HS-27A (cell line): Measurements from ENCODE around the gene PHF20.
"Not testable (repeated sequence)": the region's sequence is repeated elsewhere in the genome, so short reads cannot be mapped to it uniquely, and the experiment has no call there.

Source experiments
- DNase-seq: peaks from one replicate; pipeline ENCODE4 v3.0.0-alpha.2; 2012; ENCODE audit warnings: low read depth, missing footprints

PHF20 gene

DNA sequence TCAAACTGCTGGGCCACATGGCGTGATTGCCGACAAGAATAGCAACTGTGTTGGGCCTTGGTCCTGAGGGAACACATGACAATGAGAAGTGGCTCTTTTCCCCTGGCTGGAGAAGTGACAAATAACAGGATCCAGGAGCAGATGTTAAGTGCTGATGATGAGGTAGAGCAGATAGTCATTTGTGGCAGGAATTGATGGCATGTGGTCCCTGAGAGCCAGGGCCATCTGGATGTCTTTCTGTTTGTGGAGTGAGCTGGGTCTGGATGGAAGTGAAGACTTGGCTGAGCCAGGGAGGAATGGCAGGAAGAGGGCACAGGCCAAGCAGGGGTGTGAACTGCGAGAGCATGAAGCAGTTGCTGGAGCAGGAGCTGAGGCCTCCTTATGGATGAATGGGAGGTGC, 114.7 kb downstream of the PHF20 start:
- DNase-seq, result no peak

DNA sequence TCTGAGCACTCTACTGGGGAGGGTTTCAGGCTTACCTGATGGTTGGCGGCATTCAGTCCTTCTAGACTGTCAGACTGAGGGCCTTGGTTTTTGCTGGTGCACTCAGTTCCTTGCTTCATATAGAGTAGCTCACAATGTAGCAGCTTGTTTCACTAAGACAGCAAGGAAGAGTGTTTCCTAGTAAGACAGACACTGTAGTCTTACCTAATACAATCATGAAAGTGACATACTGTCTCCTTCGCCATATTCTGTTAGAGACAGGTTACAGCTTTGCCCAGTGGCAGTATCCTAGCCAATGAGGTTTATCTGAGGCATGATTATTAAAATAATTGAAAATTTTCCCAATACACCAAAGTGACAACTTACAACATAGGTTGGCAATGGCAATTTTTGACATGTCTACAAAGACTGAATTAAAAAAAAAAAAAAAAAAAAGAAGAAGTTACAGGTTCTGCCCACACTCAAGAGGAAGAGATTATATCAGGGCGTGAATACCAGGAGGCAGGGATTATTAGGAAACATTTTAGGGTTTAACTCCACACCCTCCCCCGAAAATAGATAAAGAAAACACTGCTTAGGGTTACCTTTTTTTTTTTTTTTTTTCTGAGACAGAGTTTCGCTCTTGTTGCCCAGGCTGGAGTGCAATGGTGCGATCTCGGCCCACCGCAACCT, 115.7 kb downstream of the PHF20 start:
- DNase-seq, result no peak

DNA sequence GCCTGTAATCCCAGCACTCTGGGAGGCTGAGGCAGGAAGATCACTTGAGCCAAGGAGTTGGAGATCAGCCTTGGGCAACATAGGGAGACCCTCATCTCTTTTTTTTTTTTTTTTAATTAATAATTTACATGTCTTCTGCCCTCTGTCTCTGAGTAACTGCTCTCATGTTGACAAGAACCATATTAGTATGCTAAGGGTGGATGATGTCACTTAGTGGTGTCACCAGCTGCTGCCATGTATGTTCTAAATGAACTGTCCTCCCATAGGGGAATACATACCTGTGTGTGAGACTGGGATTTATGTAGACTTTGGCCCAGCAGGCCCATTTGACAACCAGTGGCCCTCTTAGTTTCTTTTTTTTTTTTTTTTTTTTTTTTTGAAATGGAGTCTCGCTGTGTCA, 116.8 kb downstream of the PHF20 start:
- DNase-seq, result no peak

DNA sequence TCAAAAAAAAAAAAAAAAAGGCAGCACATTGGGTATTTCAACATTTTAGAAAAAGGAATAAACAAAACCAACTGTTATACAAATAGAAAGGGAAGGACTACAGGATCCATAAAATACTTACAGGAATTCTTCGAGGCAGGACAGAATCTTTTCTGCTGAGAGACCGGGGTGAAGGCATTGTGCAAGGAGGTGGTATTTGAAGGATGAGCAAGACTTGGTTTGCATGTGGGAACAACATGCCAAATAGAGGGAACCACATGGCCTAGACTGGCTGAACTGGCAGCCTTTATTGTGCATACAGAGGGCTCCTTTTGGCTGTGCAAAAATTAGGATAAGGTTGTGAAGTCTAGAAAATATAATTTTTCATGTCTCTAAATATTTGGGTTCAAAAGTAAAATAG, 119.6 kb downstream of the PHF20 start:
- no peak for DNase-seq

DNA sequence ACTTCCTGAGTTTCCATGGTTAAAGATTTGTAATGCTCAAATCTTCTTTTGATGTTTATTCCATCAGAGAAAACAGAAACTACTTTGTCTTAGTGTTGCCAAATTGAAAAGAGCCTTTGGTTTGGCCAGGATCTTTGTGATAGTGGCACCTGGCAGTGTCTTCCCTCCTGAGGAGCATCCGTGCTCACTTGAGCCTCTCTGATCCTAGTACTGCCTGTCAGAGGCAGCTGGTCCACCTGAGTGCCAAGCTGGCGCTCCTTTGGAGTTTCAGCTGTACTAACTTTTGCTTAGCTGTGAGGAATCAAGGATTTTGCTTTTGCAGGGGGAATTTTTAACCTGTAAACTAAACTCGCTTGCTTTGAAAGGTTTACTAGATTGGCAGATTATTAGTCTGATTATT, 121.1 kb downstream of the PHF20 start:
- no peak for DNase-seq

DNA sequence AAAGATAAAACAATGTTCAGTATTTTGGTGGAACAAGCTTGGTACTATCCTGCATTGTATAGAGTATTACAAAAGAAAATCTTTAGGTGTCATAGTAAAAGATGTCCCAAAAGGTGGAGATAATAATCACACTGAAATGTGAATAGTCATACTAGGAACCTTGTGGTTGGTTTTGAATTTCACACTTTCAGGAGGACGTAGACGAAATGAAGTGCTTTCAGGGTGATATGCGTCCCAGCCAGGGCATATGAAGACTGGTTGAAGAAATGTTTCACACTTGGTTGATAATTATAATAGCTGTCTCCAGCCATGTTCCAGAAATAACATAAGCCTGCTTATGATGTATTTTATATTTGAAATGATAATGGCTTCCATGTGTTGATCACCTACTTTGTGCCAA, 122.1 kb downstream of the PHF20 start:
- no peak for DNase-seq

DNA sequence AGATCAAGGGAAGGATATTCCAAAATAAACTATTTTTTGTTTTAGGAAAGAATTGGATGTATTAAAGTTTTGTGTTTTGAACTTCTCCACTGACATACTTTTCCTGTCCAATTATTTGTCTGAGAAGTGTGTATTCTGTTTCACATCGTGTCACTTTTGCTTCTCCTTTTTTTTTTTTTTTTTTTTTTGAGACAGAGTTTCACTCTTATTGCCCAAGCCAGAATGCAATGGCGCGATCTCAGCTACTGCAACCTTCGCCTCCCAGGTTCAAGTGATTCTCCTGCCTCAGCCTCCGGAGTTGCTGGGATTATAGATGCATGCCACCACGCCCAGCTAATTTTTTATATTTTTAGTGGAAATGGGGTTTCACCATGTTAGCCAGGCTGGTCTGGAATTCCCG, 123.7 kb downstream of the PHF20 start:
- not testable (repeated sequence) for DNase-seq

DNA sequence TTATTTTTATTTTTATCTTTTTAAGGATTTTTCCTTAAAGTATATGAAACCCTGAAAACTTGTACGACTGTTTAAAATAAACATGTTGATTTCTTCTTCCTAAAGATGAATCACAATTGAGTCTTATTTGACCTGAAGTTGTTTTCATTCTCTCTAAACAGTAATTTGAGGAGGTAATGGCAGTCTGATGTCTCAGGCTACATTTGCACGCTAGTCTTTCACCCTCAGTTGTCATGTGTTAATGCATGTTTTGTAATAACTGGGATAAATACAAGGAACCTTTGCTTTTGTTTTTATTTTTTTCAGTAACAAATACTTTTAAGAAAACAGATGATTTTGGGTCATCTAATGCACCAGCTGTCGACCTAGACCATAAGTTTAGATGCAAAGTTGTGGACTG, 127.2 kb downstream of the PHF20 start:
- DNase-seq, result no peak

DNA sequence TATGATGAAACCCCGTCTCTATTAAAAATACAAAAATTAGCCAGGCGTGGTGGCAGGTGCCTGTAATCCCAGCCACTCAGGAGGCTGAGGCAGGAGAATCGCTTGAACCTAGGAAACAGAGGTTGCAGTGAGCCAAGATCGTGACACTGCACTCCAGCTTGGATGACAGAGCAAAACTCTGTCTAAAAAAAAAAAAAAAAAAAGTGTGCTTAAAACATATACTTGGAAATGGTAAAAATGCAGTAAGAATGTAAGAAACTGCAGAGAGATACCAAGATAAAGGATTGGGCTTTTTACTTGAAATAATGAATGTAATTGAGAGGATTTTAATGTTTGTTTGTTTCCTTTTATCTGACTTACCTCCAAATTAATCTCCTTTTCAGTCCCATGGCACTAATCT, 129.4 kb downstream of the PHF20 start:
- DNase-seq, result not testable (repeated sequence)

DNA sequence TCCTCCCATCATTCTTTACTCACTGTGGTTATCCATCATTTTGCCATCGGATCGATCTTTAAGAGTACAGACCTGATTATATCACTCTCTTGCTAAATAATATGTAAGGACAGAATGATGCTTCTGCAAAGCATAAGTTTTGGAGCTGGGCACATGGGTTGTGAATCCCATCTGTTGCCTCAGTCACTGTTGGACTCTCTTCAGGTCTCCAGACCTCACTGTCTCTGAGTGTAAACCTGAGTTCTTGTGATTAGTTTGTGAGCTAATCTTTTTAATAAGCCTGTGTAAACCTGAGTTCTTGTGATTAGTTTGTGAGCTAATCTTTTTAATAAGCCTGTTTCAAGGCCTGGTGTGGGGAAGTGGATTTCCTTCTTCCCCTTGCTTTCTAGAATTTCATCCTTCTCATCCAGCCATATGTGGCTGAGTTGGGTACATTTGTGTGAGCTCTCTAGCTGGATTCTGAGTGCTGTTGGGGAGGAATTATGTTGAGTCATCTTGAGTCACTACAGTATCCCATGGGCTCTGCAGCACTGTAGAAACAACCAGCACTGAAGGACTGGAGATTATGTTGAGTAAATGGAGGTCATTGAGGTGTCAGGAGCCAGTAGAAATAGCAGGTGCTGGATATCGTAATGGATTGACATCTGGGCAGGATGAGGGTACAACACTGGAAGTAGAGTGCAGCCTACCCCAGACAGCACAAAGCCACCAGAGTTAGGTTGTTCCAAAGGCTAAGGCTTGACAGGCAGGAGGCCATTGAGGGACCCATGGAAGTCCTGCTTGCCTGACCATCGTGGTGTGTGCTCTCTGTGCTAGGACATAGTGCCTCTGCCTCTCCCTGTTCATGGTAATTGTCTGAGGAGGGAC, 130.1 kb downstream of the PHF20 start:
- DNase-seq, result peak; percentile 71

DNA sequence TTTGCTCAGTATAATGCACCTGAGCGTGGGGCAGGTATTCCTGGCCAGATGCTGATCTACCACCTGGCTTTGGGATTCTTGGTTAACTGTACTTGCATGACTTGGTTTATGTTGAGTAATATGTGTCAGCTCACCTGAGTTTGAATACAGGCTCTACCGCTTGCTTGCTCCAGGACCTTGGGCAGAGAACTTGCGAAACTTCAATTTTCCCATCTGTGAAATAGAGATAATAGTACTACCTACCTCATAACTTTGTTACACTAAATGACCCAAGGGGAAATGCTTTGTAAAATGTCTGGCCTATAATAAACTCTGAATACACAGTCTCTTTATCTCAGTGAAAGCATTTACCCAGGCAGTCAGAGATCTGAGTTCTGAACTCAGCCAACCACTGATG, 130.7 kb downstream of the PHF20 start:
- no peak for DNase-seq

DNA sequence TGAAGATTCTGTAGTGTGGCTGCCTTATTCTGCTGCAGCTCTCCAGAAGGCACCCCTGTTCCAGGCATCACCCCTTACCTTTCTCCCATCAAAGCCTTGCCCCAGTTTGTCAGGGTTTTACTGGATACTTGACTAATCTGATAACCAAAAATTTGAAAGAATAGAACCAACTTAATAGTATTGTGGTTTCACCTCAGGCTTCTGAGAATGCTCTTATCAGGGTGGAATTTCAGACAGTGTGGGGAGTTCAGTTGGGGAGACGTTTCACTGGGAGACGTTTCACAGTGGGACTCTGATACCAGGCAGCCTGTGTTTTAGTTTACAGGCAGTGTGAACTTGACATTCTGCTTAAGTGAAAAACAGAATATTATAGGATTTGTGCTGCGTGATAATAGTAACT, 132.0 kb downstream of the PHF20 start:
- DNase-seq, result no peak

DNA sequence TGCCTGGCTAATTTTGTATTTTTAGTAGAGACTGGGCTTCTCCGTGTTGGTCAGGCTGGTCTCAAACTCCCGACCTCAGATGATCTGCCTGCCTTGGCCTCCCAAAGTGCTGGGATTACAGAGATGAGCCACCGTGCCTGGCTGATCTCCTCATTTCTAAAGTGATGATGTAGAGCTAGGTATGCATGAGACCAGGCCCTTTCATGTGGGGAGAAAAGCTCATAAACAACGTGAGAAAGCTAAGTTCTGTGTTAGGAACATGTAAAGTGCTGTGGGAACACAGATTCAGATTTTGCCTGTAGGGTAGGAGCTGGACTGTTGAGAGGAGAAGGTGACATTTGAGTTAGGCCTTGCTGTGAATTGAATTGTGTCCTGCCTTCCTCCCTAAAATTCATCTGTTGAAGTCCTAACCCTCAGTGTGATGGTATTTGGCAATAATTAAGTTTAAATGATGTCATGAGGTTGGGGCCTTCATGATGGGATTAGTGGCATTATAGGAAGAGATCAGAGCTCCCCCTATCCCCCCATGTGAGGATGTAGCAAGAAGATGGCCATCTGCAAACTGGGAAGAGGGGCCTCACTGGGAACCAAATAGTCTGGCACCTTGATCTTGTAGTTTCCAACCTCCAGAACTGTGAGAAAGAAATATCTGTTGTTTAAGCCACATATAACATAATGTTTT, 133.3 kb downstream of the PHF20 start:
- no peak for DNase-seq

DNA sequence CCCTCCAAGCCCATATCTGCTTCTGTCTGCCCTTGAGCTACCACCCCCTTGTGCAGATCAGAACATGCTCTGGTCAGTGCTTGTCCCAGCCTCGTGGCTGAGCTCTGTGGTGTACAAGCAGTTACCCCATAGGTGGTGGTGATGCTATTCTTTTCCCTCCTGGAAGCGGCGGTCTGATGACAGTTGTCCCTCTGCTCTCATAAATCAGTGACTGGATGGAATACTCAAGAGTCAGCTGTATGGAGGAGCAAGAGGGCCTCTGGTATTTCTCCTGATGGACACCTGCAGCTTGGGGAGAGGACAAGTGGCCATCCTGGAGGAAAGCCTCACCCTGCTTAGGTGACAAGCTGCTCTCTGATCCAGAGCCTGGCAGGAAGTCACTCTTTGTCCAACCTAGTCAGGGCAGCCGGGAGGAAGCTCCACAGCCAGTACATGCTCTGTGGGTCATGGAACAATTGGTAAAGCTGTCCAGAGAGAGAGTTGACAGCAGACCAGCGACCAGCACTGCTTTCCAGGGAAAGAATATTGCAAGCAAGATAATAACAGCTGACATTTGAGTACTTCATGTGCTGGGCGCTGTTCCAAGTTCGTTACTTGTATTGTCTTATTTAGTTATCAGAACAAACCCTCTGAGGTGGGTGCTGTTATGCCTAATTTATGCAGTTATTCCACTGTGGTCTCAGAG, 135.3 kb downstream of the PHF20 start:
- DNase-seq, result no peak

DNA sequence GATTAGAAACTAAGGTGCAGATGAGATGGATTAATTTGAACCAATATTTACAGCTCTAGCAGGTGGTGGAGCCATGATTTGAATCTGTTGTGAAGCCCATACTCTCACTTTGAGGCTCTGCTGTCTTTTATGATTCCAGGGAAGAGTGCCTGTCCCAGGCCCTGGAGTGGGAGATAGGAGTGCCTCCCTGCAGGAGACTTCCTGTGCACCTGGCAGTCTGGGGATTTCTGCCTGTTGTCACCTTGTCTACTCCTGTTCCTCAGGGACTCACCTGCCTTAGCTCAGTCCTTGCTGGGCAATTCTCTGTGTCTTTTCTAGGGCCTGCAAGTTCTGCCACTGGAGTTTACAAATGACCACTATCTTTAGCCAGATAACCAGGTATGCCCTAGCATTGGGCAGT, 136.2 kb downstream of the PHF20 start:
- DNase-seq, result no peak

DNA sequence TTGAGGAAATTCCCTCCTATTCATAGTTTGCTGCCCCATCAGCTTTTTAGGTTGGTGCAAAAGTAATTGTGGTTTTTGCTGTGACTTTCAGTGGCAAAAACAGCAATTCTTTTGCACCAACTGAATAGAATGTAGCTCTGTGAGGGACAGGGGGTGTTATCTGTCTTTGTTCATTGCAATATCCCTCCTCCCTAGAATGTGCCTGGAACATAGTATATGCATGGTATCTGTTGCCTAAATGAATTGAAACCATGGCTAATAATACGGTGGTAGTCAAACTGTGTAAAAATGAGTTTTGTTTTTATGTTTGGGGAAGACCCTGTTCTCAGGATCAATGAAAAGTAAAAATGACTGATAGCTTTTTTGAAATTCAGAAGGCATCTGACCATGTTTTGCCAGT, 137.4 kb downstream of the PHF20 start:
- DNase-seq, result no peak

DNA sequence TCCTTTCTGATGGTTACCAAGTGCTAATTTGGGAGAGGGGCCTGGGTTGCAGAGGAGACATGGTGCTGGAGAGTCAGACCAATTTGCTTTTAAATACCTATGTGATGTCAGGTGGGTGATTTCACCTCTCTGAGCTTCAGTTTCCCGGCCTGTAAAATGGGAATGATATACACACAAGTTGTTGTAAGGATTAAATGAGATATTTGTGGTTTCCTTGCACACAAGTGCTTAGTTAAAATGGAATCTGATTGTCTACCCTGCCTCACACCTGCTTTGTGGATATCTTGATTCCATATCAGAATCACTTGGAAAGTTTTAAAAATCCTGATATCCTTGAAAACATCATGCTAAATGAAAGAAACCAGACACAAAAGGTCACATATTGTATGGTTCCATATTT, 138.0 kb downstream of the PHF20 start:
- no peak for DNase-seq

DNA sequence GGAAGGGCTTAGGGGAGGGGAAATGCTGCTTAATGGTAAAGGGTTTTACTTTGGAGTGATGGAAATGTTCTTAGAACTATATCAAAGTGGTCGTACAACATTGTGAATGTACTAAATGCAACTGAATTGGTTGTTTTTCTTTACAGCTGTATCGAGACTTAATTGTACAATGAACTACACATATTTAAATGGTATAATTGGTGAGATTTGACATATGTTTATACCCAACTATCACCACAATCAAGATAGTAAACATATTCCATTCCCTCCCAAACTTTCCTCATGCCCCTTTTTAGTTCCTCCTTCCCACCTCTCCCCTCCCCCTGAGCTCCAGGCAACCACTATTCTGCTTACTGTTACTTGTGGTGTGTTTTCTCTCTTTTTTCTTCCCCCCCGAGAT, 138.4 kb downstream of the PHF20 start:
- DNase-seq, result no peak

DNA sequence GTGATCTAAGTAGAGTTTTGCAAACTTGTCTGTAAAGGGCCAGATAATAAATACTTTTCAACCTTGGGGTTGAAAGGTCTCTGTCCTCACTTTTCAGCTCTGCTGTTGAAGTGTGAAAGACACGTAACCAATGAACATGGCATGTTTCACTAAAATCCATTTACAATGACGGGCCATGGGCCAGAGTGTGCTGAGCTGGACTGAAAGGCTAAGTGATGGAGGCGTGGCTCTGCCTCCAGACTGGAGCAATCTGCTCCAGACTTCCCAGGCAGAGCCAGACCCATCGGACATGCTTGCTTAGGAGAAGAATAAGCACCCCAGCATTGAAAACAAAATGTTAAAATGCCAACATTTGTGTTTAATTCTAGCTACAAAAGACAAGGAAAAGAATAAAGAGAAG, 141.1 kb downstream of the PHF20 start:
- no peak for DNase-seq

DNA sequence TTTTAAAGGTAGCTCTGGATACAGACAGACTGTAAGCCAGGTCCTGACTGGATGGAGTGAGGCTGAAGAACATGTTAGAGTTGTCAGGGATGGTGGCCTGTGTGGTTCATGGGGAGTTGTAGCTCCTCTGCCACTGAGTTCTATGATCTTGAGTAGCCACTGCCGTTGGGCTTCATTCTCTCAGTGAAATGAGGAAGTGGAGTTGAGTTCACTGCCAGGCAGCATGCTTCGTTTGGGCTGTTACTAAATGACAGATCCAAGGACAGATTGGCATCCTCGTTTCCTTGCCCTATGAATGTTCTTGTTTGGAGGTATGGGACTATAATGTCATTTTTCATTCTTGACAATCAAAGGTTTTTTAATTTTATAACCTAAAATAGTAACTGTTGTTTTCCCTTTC, 145.3 kb downstream of the PHF20 start:
- DNase-seq, result no peak

DNA sequence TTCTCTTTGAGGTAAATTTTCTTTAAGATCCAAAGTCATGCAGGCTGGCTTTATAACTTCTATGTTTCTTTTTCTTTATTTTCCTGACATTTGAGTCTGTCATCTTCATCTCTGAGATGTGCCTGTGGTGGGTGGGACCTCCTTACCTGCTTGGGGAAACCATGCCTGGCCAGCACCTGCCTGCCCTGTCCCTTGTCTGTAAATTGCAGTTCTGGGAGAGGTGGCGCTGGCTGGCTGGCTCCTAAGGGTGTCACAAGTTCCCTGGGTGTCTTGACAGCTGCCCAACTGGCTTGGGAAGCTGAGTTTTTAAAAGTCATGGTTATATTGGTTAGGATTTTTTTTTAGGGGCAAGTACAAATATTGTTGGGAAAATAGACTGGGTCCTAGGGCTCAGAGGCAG, 146.2 kb downstream of the PHF20 start:
- DNase-seq, result no peak

DNA sequence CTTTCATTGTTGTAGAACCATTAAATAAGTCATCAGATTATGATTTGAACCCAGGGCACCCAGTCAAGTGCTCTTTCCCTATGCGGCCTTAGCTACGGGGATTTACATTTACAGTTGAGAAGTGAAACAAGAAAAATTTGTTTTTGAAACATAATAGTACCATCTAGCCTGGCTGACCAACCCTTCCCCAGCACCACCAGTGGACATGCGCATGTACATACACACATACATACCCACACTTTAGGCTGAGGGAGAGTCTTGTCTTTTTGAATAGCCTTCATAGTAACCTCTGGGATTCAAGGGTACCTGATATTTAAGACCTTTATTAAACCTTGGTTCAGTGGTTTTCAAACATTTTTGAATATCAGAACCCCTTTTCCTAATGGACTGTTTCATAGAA, 148.7 kb downstream of the PHF20 start:
- DNase-seq, result no peak

DNA sequence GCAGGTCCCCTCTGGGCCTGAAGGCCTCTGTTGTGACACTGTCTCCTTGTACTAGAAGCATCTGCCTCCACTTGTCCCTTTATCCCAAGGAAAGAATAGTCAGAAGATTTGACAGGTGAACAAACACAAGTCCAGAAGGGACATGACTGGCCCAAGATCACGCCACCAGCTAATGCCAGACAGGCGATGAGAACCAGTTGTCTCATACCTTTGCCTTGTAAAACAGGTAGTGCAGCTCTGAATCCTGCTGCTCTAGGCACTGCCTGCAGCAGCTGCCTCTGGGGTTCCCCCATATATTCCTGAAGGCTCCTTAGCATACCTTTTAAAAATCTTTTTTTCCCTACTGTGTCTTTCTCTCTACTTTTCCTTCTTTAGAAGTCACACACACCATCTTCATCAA, 157.5 kb downstream of the PHF20 start:
- no peak for DNase-seq
